HG03342 (cell line): ENCODE data around the gene SMPD3.

ENCODE experiments used
- ATAC-seq: cut with Tn5 transposase; IDR thresholded peaks from one replicate; pipeline ENCODE4 v1.9.1; 2021; ENCODE audit warnings: mild to moderate bottlenecking, moderate library complexity; ENCODE audit not compliant: unreplicated experiment

SMPD3 gene

GRCh38 chr16:68385371-68385770 is 62.9 kb downstream of the SMPD3 start:
- ATAC-seq = no peak

GRCh38 chr16:68384288-68385161 is 63.8 kb downstream of the SMPD3 start:
- ATAC-seq = no peak

DNA sequence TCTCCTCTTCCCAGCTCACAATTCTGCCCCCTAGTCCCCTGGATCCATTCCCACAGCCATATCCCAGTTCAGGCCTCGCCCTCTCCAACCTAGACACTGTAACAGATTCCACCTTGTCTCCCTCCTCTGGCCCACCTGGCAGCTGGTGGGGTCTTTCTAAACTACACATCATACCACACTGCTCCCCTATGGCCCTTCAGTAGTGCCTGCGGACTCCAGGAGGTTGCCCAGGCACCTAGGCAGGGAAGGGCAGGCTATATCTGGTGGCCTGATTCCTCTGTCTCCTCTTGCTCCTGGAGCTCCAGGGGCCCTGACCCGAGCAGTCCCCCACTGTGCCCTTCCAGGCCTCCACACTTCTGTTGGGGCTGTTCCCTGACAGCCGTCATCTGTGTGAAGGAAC is 64.5 kb downstream of the SMPD3 start:
- ATAC-seq = no peak

DNA sequence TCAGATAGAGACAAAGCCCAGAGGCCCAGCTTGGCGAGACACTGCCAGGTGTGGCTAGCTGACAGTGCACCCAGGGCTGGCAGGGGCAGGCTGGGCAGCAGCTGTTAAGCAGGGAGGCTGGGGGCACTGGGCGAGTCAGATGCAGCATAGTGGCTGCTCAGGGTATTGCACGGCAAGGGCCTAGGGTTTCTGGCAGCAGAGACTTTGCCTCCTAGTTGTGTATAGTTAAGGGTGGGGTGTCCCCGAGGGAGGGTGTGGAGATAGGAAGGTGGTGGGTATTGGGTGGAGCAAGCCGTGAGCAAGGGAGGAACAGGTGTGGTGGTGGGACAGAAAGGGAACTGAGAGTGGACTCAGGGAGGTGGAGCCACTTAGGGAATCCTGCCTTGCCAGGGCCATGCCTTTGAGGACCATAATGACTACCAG is 66.0 kb downstream of the SMPD3 start:
- ATAC-seq = peak; percentile 44

DNA sequence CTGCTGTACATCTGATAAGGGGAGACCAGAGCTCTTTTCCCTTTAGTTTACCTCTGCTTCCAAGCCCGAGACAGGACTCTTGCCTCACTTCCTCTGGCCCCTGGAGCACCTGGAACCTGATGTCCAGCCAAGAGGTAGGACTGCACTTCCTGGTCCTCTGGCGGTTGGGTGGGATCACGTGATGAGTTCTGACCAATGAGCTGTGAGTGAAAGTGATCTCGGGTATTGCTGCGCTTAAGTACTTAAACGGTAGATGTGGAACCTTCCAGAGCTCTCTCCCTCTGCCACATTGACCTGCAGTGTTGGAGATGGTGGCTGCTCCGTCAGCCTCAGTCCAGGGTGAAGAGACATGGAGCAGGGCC is 67.0 kb downstream of the SMPD3 start:
- ATAC-seq = no peak

- no peak for ATAC-seq
Observed at GRCh38 chr16:68380676-68381362, 67.5 kb downstream of the SMPD3 start.

GRCh38 chr16:68380348-68380670 is 68.0 kb downstream of the SMPD3 start:
- ATAC-seq = no peak

- ATAC-seq = no peak
Observed at GRCh38 chr16:68379472-68380347, 68.6 kb downstream of the SMPD3 start.

GRCh38 chr16:68378436-68379415 is 69.6 kb downstream of the SMPD3 start:
- ATAC-seq = no peak

GRCh38 chr16:68377667-68378393 is 70.5 kb downstream of the SMPD3 start:
- ATAC-seq = no peak

DNA sequence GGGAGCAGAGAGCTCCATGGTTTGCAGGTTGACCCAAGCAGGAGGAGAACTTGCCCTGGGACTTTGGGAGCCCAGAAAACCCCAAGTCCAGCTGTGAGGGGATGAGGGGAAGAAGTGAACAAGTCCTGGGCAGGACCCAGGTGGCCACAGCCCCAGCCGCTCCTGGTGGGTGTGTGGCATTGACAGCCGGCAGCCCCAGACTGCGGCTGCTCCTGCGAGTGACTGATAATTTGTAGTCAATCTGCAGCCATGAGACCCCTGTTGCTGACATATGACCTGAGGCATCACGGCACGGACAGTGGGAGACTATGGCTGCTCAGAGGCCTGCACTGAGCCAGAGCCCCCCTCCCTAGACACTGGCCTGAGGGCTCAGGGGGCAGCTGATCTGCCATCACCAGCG is 71.1 kb downstream of the SMPD3 start:
- ATAC-seq = no peak

- no peak for ATAC-seq
Observed at GRCh38 chr16:68376590-68376989, 71.7 kb downstream of the SMPD3 start.

DNA sequence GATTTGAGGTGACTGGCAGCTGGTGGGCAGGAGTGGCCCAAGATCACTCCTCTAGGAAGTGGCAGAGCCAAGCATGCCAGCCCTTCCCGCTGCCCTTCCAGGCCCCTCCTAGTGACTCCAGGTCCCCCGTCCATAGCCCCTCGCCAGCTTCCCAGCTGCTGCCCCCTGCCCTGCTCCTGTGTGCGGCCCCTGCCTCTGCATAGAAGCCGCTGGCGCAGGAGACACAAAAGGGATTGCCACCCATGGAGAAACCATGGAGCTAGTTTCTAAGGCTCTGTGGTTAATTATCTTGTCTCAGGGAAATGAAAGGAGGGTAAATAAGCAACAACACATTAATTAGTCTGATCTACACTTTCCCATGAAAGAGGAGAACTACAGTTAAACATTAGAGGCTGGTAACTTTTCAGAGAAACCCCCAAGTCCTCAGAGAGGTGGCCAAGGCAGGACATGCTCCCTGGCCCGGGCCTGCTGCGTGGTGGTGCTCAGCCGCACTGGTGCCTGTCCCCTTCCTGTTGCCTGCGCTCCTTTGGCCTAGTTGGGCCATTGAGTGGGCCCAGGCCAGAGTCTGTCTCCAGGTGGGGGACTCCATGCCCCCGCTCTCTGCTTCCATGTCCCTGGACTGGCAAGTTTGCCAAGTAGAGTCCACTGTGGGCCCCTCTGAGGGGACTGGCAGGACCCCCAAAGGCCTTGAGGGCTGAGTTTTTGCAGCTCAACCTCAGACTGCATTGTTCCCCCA is 72.3 kb downstream of the SMPD3 start:
- ATAC-seq = no peak

DNA sequence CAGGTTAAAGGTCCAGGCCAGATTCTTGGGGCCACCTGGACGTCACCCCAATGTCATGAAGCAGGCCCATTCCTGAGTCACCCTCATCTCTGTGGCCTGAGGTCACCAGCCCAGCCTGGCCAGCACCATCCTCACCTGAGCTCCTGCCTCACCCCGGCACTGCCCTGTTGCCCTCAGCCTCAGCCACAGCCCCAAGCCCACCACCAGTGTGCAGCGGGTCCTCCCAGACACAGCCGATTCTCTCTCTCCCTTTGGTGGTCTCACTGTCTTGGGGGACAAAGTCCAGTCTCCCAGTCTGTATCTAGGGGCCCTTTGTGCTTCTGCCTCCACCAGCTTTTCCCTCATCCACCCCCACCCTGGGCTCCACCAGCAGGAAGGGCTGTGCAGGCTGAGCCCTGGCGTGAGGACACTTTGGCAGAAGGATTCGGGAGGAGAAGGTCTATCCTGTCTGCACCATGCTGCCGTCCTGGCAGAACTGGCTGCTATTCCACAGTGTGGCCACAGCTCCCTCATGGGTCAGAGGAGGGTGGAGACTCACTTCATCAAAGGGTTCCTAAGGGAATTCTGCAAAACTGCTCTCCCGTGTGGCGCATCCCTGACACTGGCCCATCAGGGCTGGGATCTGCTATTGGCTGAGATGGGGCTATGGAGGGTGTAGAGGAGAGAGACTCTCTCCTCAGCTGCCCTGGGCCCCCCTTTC is 73.2 kb downstream of the SMPD3 start:
- ATAC-seq = no peak

GRCh38 chr16:68374246-68374805 is 74.0 kb downstream of the SMPD3 start:
- no peak for ATAC-seq

DNA sequence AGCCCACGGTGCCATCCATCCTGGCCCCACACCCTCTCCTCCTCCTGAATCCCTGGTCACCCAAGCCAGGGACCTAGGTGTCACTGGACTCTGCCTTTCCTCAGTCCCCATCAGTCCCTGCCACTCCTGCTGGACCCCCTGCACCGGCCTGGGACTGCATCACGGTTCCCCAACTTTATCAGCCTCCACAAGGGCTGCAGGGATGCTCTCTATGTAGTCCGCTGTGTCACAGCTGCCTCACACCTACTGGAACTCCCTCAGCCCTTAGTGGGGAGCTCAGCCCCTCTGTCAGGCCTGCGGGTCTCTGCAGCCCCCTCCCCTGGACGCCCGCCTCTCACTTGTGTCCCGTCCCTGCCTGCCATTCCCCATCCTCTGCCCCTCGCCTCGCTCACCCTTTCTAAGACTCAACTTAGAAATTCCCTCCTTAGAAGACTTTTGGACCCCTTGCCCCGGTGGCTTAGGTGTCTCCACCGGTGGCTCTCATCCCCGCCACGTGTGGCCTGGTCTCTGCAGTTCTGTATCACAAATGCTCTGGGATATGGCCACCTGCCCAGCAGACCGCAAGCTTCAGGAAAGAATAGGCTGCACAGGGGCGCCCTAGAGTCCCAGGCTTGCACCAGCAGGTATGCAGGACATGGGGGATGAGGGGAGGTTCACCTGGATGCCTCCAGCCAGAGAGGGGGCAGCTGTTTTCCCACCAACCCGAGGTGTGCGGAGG is 74.6 kb downstream of the SMPD3 start:
- ATAC-seq = no peak

GRCh38 chr16:68372806-68373205 is 75.5 kb downstream of the SMPD3 start:
- no peak for ATAC-seq

GRCh38 chr16:68372381-68372720 is 76.0 kb downstream of the SMPD3 start:
- no peak for ATAC-seq
